Calu3 (cell line): Measurements from ENCODE around the gene RFWD3. TPM values are rescaled to one million over a fixed set of nuclear protein-coding genes. Genes with fewer than 3 reads are reported as not detected.

Source experiments
- Bru-seq: library from RNA; stranded (reverse); fragments of 400-500 nt; gene quantifications from one replicate; lab custom pipeline; 2021; lab: Mats Ljungman, UMichigan
- BruChase-seq, 2 experiments: library from RNA; stranded (reverse); fragments of 400-500 nt; gene quantifications; one replicate each; lab custom pipeline; 2021; lab: Mats Ljungman, UMichigan
- BruUV-seq: library from RNA; stranded (reverse); fragments of 400-500 nt; replicated peaks from 2 replicates; lab custom pipeline; 2021; lab: Mats Ljungman, UMichigan
- CTCF ChIA-PET: fragments of 300-600 bp; sonication (Branson Sonifier 250); formaldehyde crosslinking; loops from one replicate; lab custom pipeline; 2022; ENCODE audit warnings: antibody characterized with exemption; lab: Charles Lee
- DNase-seq: peaks from one replicate; pipeline ENCODE4 v3.0.0; 2022
- H3K27ac Mint-ChIP-seq: one replicate; pipeline ENCODE4 v1.8.0; 2022; ENCODE audit warnings: mixed read lengths; ENCODE audit not compliant: unreplicated experiment
- H3K27me3 Mint-ChIP-seq: one replicate; pipeline ENCODE4 v1.8.0; 2022; ENCODE audit warnings: mixed read lengths; ENCODE audit not compliant: unreplicated experiment
- H3K36me3 Mint-ChIP-seq: one replicate; pipeline ENCODE4 v1.8.0; 2022; ENCODE audit warnings: mild to moderate bottlenecking, moderate library complexity, mixed read lengths; ENCODE audit not compliant: insufficient read depth, unreplicated experiment
- H3K4me1 Mint-ChIP-seq: one replicate; pipeline ENCODE4 v1.8.0; 2022; ENCODE audit warnings: mild to moderate bottlenecking, low read depth, mixed read lengths; ENCODE audit not compliant: unreplicated experiment
- H3K4me3 Mint-ChIP-seq: one replicate; pipeline ENCODE4 v1.8.0; 2022; ENCODE audit warnings: mild to moderate bottlenecking, low read depth, moderate library complexity, mixed read lengths; ENCODE audit not compliant: unreplicated experiment
- H3K9me3 Mint-ChIP-seq: one replicate; pipeline ENCODE4 v1.8.0; 2022; ENCODE audit warnings: low read depth, mixed read lengths; ENCODE audit not compliant: unreplicated experiment
- intact Hi-C: fragments of 100-400 bp; cut with micrococcal nuclease; formaldehyde crosslinking; loops from one replicate; pipeline ENCODE4 v1.10.0; 2022; ENCODE audit not compliant: unreplicated experiment
- long read RNA-seq: library from polyadenylated mRNA; stranded (forward); transcript quantifications from one replicate; pipeline ENCODE4 v2.0.0, GENCODE V29; 2022
- total RNA-seq: library from RNA; stranded (reverse); gene quantifications from 2 replicates; pipeline ENCODE4 v1.2.3, GENCODE V29; 2022
- TF ChIP-seq, protein P1 (sequence below): fragments of 200-600 bp; IDR thresholded peaks from one replicate; pipeline ENCODE4 v1.8.0; 2022; ENCODE audit warnings: antibody characterized with exemption; ENCODE audit not compliant: unreplicated experiment

The RFWD3 gene, protein sequence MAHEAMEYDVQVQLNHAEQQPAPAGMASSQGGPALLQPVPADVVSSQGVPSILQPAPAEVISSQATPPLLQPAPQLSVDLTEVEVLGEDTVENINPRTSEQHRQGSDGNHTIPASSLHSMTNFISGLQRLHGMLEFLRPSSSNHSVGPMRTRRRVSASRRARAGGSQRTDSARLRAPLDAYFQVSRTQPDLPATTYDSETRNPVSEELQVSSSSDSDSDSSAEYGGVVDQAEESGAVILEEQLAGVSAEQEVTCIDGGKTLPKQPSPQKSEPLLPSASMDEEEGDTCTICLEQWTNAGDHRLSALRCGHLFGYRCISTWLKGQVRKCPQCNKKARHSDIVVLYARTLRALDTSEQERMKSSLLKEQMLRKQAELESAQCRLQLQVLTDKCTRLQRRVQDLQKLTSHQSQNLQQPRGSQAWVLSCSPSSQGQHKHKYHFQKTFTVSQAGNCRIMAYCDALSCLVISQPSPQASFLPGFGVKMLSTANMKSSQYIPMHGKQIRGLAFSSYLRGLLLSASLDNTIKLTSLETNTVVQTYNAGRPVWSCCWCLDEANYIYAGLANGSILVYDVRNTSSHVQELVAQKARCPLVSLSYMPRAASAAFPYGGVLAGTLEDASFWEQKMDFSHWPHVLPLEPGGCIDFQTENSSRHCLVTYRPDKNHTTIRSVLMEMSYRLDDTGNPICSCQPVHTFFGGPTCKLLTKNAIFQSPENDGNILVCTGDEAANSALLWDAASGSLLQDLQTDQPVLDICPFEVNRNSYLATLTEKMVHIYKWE
- total RNA-seq = 107 and 109 TPM in 2 replicates
- Bru-seq, nascent RNA = percentile 97 among the genes with signal in this experiment
- BruChase-seq, experiment 1, labeled RNA remaining after a 6-hour chase = percentile 87 among the genes with signal in this experiment
- BruChase-seq, experiment 2, labeled RNA remaining after a 2-hour chase = percentile 95 among the genes with signal in this experiment
- long read RNA-seq, full-length matches to known transcripts = 11 of 37 reads
- long read RNA-seq, partial matches to known transcripts = 5 of 37 reads
- long read RNA-seq, other reads (novel, unspliced or antisense) = 21 of 37 reads

DNA sequence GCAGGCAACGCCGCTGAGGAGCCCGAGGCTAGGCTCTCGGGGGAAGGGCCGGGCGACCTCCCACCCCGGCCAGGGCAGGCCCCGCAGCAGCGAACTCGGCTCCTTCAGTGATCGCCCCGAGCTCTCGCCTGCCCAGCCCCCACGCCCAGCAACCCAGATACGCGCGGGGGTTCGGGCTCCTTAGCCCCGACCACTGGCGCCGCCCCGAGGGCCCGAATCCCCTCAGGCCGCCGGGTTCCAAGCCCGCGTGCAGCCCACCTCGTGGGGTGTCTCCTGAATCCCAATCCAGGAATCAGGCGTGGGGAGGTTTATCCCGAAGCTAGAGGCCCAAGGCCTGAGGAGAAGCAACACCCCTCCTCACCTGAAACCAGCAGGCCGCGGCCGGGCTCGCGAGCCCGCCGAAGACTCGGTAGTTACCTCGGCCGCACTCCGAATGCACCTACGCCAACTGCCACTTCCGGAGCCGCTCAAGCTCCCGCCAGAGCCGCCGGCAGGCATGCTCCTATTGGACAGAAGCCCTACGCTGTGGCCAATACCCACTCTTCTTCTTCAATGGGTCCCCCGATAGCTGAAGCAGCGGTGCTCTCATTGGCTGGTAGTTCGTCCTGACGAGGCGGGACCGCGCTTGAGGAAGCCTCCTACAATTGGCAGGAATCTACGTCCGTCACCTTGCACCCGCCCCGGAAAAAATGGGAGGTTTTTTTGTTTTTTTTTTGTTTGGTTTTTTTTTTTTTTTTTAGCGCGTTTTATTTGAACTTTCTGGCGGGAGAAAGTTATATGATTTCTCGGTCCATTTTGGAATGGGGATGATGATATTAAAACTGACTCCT lies at the start of gene RFWD3:
Gene RFWD3, minus strand, starts transcription at position 453 of the 830 bp plus-strand sequence. CDS start 5,428 bp downstream, outside the sequence.
- TSS peak; percentile 25 for BruUV-seq
- intact Hi-C loops = no loop called here
- H3K27me3 Mint-ChIP-seq = no peaks in the 10 kb centered on the region

DNA sequence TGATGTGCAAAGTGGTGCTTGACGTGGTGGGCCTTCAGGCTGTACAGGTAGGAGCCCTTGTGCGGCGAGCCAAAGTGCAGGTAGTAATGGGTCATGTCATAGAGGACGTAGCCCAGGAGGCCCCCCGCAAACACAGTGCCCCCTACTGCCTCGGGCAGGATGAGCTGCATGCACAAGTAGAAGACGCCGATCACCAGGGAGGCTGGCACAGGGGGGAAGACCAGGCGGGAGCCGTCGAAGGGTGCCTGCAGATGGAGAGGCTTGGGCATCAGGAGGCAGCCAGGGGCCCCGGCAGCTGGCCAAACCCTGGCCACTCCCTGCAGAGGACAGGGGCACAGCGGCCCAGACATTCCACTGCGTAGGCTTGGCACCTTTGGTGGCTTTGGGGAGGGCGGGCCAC lies 49.7 kb upstream of the RFWD3 start:
- Mint-ChIP-seq H3K36me3 (peaks cover 54% of the 10 kb centered on the region), H3K27ac (no peak overlapping the region), H3K4me3 (no peak overlapping the region), H3K27me3 (no peaks in the 10 kb centered on the region), H3K9me3 (no peaks in the 10 kb centered on the region), H3K4me1 (no peaks in the 10 kb centered on the region)
- TF ChIP-seq, protein P1, sequence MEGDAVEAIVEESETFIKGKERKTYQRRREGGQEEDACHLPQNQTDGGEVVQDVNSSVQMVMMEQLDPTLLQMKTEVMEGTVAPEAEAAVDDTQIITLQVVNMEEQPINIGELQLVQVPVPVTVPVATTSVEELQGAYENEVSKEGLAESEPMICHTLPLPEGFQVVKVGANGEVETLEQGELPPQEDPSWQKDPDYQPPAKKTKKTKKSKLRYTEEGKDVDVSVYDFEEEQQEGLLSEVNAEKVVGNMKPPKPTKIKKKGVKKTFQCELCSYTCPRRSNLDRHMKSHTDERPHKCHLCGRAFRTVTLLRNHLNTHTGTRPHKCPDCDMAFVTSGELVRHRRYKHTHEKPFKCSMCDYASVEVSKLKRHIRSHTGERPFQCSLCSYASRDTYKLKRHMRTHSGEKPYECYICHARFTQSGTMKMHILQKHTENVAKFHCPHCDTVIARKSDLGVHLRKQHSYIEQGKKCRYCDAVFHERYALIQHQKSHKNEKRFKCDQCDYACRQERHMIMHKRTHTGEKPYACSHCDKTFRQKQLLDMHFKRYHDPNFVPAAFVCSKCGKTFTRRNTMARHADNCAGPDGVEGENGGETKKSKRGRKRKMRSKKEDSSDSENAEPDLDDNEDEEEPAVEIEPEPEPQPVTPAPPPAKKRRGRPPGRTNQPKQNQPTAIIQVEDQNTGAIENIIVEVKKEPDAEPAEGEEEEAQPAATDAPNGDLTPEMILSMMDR = no peak
- no TSS peak for BruUV-seq
- CTCF ChIA-PET = interaction anchor here (0.6 to 0.7 kb wide), 2 partner anchors 88 to 568 kb away, joined by 3 to 4 read pairs; no protein-coding TSS in a partner anchor
- intact Hi-C loops = no loop called here
- DNase-seq = no peak

More for the DNA sequence above, at the start of gene RFWD3:
- Mint-ChIP-seq H3K4me3 (peak within 1 kb of the TSS; percentile 71), H3K27ac (peak within 1 kb of the TSS; percentile 97), H3K9me3 (no peaks in the 10 kb centered on the region), H3K4me1 (peaks cover 28% of the 10 kb centered on the region), H3K36me3 (peaks cover 62% of the 10 kb centered on the region)
- TF ChIP-seq, protein P1 = no peak
- DNase-seq = peak; percentile 97
- CTCF ChIA-PET = interaction anchor here (0.6 to 2.0 kb wide), 6 partner anchors 12 to 196 kb away, joined by 3 to 9 read pairs (median 4); partner anchors contain the start of gene MLKL

DNA sequence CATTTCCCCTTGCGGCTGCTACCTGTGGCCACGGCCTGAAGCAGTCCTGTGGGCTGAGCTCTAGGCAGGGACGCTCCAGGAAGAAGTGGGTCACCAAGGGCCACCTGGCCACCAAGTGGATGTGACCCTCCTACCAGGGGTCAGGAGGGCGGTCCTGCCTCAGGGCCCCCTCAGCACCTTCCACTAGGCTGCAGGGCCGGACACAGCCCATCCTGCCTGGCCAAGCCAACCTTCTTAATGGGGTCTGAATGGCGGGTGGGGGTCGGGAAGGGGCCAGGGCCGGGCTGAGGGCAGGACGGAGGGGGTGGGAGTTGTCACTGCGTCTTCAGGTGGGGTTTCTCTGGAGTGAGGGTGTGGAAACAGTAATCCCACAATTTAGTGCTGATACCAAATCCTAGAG lies 47.2 kb upstream of the RFWD3 start:
- intact Hi-C loops = no loop called here
- Mint-ChIP-seq H3K4me1 (peaks cover 11% of the 10 kb centered on the region), H3K36me3 (peaks cover 53% of the 10 kb centered on the region), H3K9me3 (no peaks in the 10 kb centered on the region), H3K4me3 (no peak overlapping the region), H3K27ac (no peak overlapping the region), H3K27me3 (no peaks in the 10 kb centered on the region)
- CTCF ChIA-PET = interaction anchor here (0.5 to 0.9 kb wide), 2 partner anchors 24 to 100 kb away, joined by 7 read pairs; no protein-coding TSS in a partner anchor
- DNase-seq = no peak
- no TSS peak for BruUV-seq
- TF ChIP-seq, protein P1 = no peak
